ENCODE measurements around the gene RNF166.

Gene RNF166

GRCh38 chr16:88692861-88693260 lies 13.3 kb downstream of the RNF166 start:
- no peak for DNase-seq (ENCODE audit: low spot score)

GRCh38 chr16:88691924-88692560 lies 14.2 kb downstream of the RNF166 start:
- no peak for DNase-seq (ENCODE audit: low spot score)

- DNase-seq (ENCODE audit: low spot score): no peak
Observed at GRCh38 chr16:88691129-88691813, 14.9 kb downstream of the RNF166 start.

- DNase-seq (ENCODE audit: low spot score): no peak
Observed at GRCh38 chr16:88690341-88691128, 15.7 kb downstream of the RNF166 start.

- DNase-seq (ENCODE audit: low spot score): no peak
Observed at GRCh38 chr16:88688013-88688778, 18.0 kb downstream of the RNF166 start.

GRCh38 chr16:88687676-88688012 lies 18.6 kb downstream of the RNF166 start:
- DNase-seq (ENCODE audit: low spot score): no peak

- DNase-seq (ENCODE audit: low spot score): no peak
Observed at GRCh38 chr16:88687254-88687576, 19.0 kb downstream of the RNF166 start.

GRCh38 chr16:88686439-88687253 lies 19.6 kb downstream of the RNF166 start, which contains the start of gene SNAI3:
Gene SNAI3, minus strand, starts transcription at chr16:88686507. Its CDS starts 101 bp downstream, at chr16:88686406.
- DNase-seq (ENCODE audit: low spot score): peak; percentile 73

- DNase-seq (ENCODE audit: low spot score): no peak
Observed at GRCh38 chr16:88686062-88686438, 20.2 kb downstream of the RNF166 start.

- peak; percentile 89 for DNase-seq (ENCODE audit: low spot score)
Observed at GRCh38 chr16:88685156-88686061, 20.8 kb downstream of the RNF166 start.

GRCh38 chr16:88684569-88685155 lies 21.5 kb downstream of the RNF166 start:
- no peak for DNase-seq (ENCODE audit: low spot score)

- DNase-seq (ENCODE audit: low spot score): no peak
Observed at GRCh38 chr16:88681709-88682451, 24.3 kb downstream of the RNF166 start.

GRCh38 chr16:88681084-88681680 lies 25.0 kb downstream of the RNF166 start:
- DNase-seq (ENCODE audit: low spot score): no peak

GRCh38 chr16:88680554-88681083 lies 25.6 kb downstream of the RNF166 start:
- DNase-seq (ENCODE audit: low spot score): no peak

GRCh38 chr16:88678224-88678979 lies 27.8 kb downstream of the RNF166 start:
- no peak for DNase-seq (ENCODE audit: low spot score)

GRCh38 chr16:88677721-88678120 lies 28.5 kb downstream of the RNF166 start:
- no peak for DNase-seq (ENCODE audit: low spot score)

GRCh38 chr16:88676502-88677242 lies 29.5 kb downstream of the RNF166 start:
- no peak for DNase-seq (ENCODE audit: low spot score)
